HepG2 (cell line): ENCODE data around the gene CYB5R3. TPM values are rescaled to one million over a fixed set of nuclear protein-coding genes. Genes with fewer than 3 reads are reported as not detected.

Experiments used
- ATAC-seq: fragments of 200-7000 bp; cut with Tn5 transposase; 3 replicates; pipeline ENCODE4 v1.9.1; 2020; ENCODE audit warnings: mild to moderate bottlenecking, moderate library complexity
- BruUV-seq: library from RNA; stranded (reverse); fragments of 400-500 nt; replicated peaks from 2 replicates; lab custom pipeline; 2021; lab: Mats Ljungman, UMichigan
- CTCF ChIA-PET: fragments of 300-600 bp; formaldehyde crosslinking; extraction: SDS; loops from one replicate; lab custom pipeline; 2021; ENCODE audit warnings: low total read pairs, inconsistent platforms, low intra/inter-chr PET ratio; lab: Yijun Ruan, JAX
- POLR2A ChIA-PET: fragments of 350-600 bp; sonication (Branson Sonifier 250); formaldehyde crosslinking; loops from one replicate; lab custom pipeline; 2020; ENCODE audit warnings: antibody characterized with exemption, inconsistent platforms; lab: Yijun Ruan, JAX
- DNase-seq: peaks from one replicate; pipeline ENCODE4 v3.0.0-alpha.2; 2015; ENCODE audit warnings: low spot score
- FAIRE-seq: peaks from 3 replicates; lab custom pipeline; 2011; peaks lifted over from hg19 to GRCh38; lab: Jason Lieb, UNC
- H2AFZ ChIP-seq: one replicate; pipeline ENCODE4 v1.6.1; 2011; ENCODE audit warnings: low read length, inconsistent platforms
- H3K27ac ChIP-seq: fragments of 300-600 bp; 3 replicates; pipeline ENCODE4 v1.8.0; 2011; ENCODE audit warnings: mixed run types, mild to moderate bottlenecking, mixed read lengths, low read length, inconsistent platforms; ENCODE audit not compliant: insufficient read depth; ENCODE audit errors: extremely low read length
- H3K27me3 ChIP-seq, 2 experiments: fragments of 200-600 bp in 1 of 2; 2 replicates in 1 of 2; 3 replicates in 1 of 2; pipeline versions ENCODE4 v1.6.0 to v1.8.0; 2011; ENCODE audit warnings: low read length in 2 of 2, mild to moderate bottlenecking in 2 of 2, moderate library complexity in 2 of 2, inconsistent platforms in 1 of 2; ENCODE audit not compliant: insufficient read depth in 2 of 2, control insufficient read depth in 1 of 2
- H3K36me3 ChIP-seq, 2 experiments: fragments of 200-600 bp in 1 of 2; replicated peaks in 1 of 2; 2 replicates in 1 of 2; 3 replicates in 1 of 2; pipeline versions ENCODE4 v1.5.1 to v1.8.0; 2011; ENCODE audit warnings: low read length in 2 of 2, inconsistent platforms in 1 of 2; ENCODE audit not compliant: insufficient read depth in 2 of 2, control insufficient read depth in 1 of 2
- H3K4me1 ChIP-seq: 2 replicates; pipeline ENCODE4 v1.5.1; 2012; ENCODE audit warnings: low read length, inconsistent platforms; ENCODE audit not compliant: insufficient read depth
- H3K4me2 ChIP-seq: 2 replicates; pipeline ENCODE4 v1.6.0; 2011; ENCODE audit warnings: low read depth, low read length, inconsistent platforms
- H3K4me3 ChIP-seq, 3 experiments: fragments of 200-600 bp in 1 of 3; sonication (generic), shearing (Covaris generic) in 1 of 3; replicated peaks in 1 of 3; 2 replicates each; pipeline ENCODE4 v1.5.1; 2011 to 2016; ENCODE audit warnings: low read length in 3 of 3, inconsistent platforms in 2 of 3, low read depth in 2 of 3, mild to moderate bottlenecking in 2 of 3, control low read depth in 1 of 3, mixed read lengths in 1 of 3; ENCODE audit not compliant: insufficient read depth in 1 of 3
- H3K79me2 ChIP-seq: one replicate; pipeline ENCODE4 v1.6.1; 2011; ENCODE audit warnings: low read length, inconsistent platforms; ENCODE audit not compliant: insufficient read depth
- H3K9ac ChIP-seq: 2 replicates; pipeline ENCODE4 v1.6.0; 2011; ENCODE audit warnings: mild to moderate bottlenecking, low read depth, low read length, inconsistent platforms; ENCODE audit not compliant: insufficient read depth
- H3K9me3 ChIP-seq: 2 replicates; pipeline ENCODE4 v1.5.1; 2012; ENCODE audit warnings: mild to moderate bottlenecking, low read length
- H4K20me1 ChIP-seq: 2 replicates; pipeline ENCODE4 v1.6.0; 2011; ENCODE audit warnings: inconsistent platforms, mild to moderate bottlenecking, low read length, moderate library complexity; ENCODE audit not compliant: insufficient read depth
- AKAP8 ChIP-seq: sonication (generic); formaldehyde crosslinking; IDR thresholded peaks from 2 replicates; pipeline ENCODE4 v1.5.1; 2020; ENCODE audit warnings: mild to moderate bottlenecking, missing genetic modification reagents
- ARHGAP35 ChIP-seq: sonication (generic); formaldehyde crosslinking; IDR thresholded peaks from 2 replicates; pipeline ENCODE4 v1.9.0; 2022; ENCODE audit warnings: mild to moderate bottlenecking, inconsistent platforms, moderate library complexity, missing genetic modification reagents, borderline replicate concordance
- GATAD2A ChIP-seq: IDR thresholded peaks from 2 replicates; pipeline ENCODE4 v1.6.1; 2016
- HNRNPLL ChIP-seq: fragments of 200-400 bp; formaldehyde crosslinking; IDR thresholded peaks from 2 replicates; pipeline ENCODE4 v1.6.1; 2017; ENCODE audit warnings: mild to moderate bottlenecking, low read depth, low read length; ENCODE audit not compliant: poor library complexity, severe bottlenecking
- MED8 ChIP-seq: sonication (generic); formaldehyde crosslinking; IDR thresholded peaks from 2 replicates; pipeline ENCODE4 v1.8.1; 2023; ENCODE audit warnings: mild to moderate bottlenecking, missing genetic modification reagents; ENCODE audit not compliant: insufficient replicate concordance
- POLR2A ChIP-seq, 2 experiments: IDR thresholded peaks; 2 replicates each; pipeline ENCODE4 v1.6.1; 2011; ENCODE audit warnings: low read depth in 2 of 2, low read length in 2 of 2, mild to moderate bottlenecking in 1 of 2, moderate library complexity in 1 of 2; ENCODE audit not compliant: insufficient read depth in 1 of 2
- SALL2 ChIP-seq: sonication (generic); formaldehyde crosslinking; IDR thresholded peaks from 2 replicates; pipeline ENCODE4 v1.8.1; 2023; ENCODE audit warnings: mild to moderate bottlenecking, missing genetic modification reagents, inconsistent platforms
- SKI ChIP-seq: fragments of 450-650 bp; IDR thresholded peaks from one replicate; pipeline ENCODE4 v1.6.1; 2018; ENCODE audit warnings: mild to moderate bottlenecking; ENCODE audit not compliant: partially characterized antibody
- ZEB1 ChIP-seq: IDR thresholded peaks from 2 replicates; pipeline ENCODE4 v1.6.1; 2012; ENCODE audit warnings: mild to moderate bottlenecking, low read depth, inconsistent platforms; ENCODE audit not compliant: insufficient replicate concordance
- ZSCAN9 ChIP-seq: IDR thresholded peaks from 2 replicates; pipeline ENCODE4 v1.6.1; 2016; ENCODE audit warnings: borderline replicate concordance
- WGBS: methylation state at CpG from one replicate; pipeline ENCODE4 v1.1.6; 2017; ENCODE audit warnings: low lambda C conversion rate; 5-methylcytosine and 5-hydroxymethylcytosine counted together
- in situ Hi-C: cut with HindIII; loops from 2 replicates; pipeline ENCODE4 v1.10.0; 2017; ENCODE audit warnings: low pct_unique_long_range_greater_than_20kb; ENCODE audit not compliant: extremely low pct_ligation_motif_present
- intact Hi-C: fragments of 100-400 bp; cut with micrococcal nuclease; formaldehyde crosslinking; loops from one replicate; pipeline ENCODE4 v1.10.0; 2022; ENCODE audit not compliant: unreplicated experiment
- polyA plus RNA-seq, 8 experiments: library from polyadenylated mRNA; depleted of rRNA in 3 of 8; stranded (reverse) in 7 of 8; unstranded in 1 of 8; fragments of >200 nt; fragmentation: Illumina TruSeq in 4 of 8; extraction: Trizol in 4 of 8; gene quantifications; 2 replicates each; pipeline versions ENCODE4 v1.2.1 to v1.2.3, GENCODE V29; 2011 to 2016; ENCODE audit warnings: low read depth in 4 of 8, missing spikeins in 1 of 8, mixed read lengths in 1 of 8; ENCODE audit not compliant: insufficient read depth in 1 of 8
- total RNA-seq, 5 experiments: library from RNA; depleted of rRNA; stranded (reverse); fragments of >200 nt; fragmentation: Illumina TruSeq; extraction: Trizol; gene quantifications; 2 replicates each; pipeline ENCODE4 v1.2.3, GENCODE V29; 2016; ENCODE audit warnings: low read depth in 1 of 5
- TF ChIP-seq, protein P1 (sequence below): IDR thresholded peaks from 2 replicates; pipeline ENCODE4 v1.6.1; 2016; ENCODE audit warnings: missing compliant biosample characterization, missing genetic modification reagents, borderline replicate concordance
- TF ChIP-seq, protein P2 (sequence below): IDR thresholded peaks from 2 replicates; pipeline ENCODE4 v1.6.1; 2016
- TF ChIP-seq, protein P3 (sequence below): sonication (generic); formaldehyde crosslinking; IDR thresholded peaks from 2 replicates; pipeline ENCODE4 v1.4.0; 2020; ENCODE audit warnings: missing genetic modification reagents
- TF ChIP-seq, protein P4 (sequence below): sonication (generic); formaldehyde crosslinking; IDR thresholded peaks from 2 replicates; pipeline ENCODE4 v1.4.0; 2020; ENCODE audit warnings: missing genetic modification reagents, borderline replicate concordance

Gene CYB5R3
- total and polyA plus RNA-seq, 2 of the 13 experiments (the other 11 are each of a cell fraction or from before 2014, with no cell fraction given): 32.4 to 305 TPM

DNA sequence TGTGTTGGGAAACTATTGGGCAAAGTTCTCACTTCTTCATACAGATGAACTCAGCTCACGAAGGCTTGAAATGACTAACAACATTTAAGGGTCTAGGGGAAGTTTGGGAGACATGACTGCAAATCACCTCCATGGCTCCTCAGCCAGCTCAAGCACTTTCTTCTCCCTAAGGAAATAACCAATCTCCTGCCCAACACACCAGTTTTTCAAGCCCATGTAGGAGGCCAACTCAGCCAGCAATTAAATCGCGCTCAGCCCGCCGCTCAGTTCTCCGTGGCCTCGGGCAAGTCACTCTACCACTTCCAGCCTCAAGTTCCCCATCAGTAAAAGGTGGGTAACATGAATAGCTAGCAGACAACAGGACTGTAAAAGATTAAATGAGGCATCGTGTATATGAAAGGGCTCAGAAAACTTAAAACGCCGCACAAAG lies 35.3 kb downstream of the CYB5R3 start:
- H4K20me1 ChIP-seq: peaks cover 20% of the 10 kb centered on the region
- peaks cover 62% of the 10 kb centered on the region for H3K4me1 ChIP-seq
- 0% methylated on average over 10 of the region's 10 CpGs for WGBS
- peaks cover 54% of the 10 kb centered on the region for H3K79me2 ChIP-seq
- peak overlapping the region; percentile 75 to 90 (median 78) for H3K4me3 ChIP-seq
- H3K27ac ChIP-seq: peak overlapping the region; percentile 93
- TSS peak; percentile 47 for BruUV-seq
- DNase-seq (no peak), ATAC-seq (no peak), FAIRE-seq (no peak)
- intact Hi-C loops: loop anchor here (5.0 to 10.0 kb wide), 2 partner anchors 62 to 99 kb away; partner anchors contain the start of genes RRP7A and SERHL2
- peak overlapping the region; percentile 89 for H3K4me2 ChIP-seq
- in situ Hi-C loops: no loop called here
- no peak overlapping the region for H2AFZ ChIP-seq
- POLR2A ChIA-PET: interaction anchor here (1.1 to 3.3 kb wide), 9 partner anchors 10 to 381 kb away, joined by 3 to 54 read pairs (median 6); partner anchors contain the start of gene CYB5R3
- H3K9me3 ChIP-seq: no peaks in the 10 kb centered on the region
- CTCF ChIA-PET: no interaction called here
- H3K36me3 ChIP-seq: peaks cover 9 to 10% of the 10 kb centered on the region in 2 experiments; a peak in 3 of 5 replicates
- TF ChIP-seq, protein P1, sequence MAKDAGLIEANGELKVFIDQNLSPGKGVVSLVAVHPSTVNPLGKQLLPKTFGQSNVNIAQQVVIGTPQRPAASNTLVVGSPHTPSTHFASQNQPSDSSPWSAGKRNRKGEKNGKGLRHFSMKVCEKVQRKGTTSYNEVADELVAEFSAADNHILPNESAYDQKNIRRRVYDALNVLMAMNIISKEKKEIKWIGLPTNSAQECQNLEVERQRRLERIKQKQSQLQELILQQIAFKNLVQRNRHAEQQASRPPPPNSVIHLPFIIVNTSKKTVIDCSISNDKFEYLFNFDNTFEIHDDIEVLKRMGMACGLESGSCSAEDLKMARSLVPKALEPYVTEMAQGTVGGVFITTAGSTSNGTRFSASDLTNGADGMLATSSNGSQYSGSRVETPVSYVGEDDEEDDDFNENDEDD: no peak
- TF ChIP-seq SKI: no peak
- no peak for TF ChIP-seq MED8 (CRISPR knock-in tag)
- 0 out of 2 replicates have a peak, but pooled peaks have one; percentile 29 for TF ChIP-seq ZSCAN9
- 0 out of 2 replicates have a peak, but pooled peaks have one; percentile 5 for TF ChIP-seq AKAP8
- TF ChIP-seq GATAD2A (CRISPR knock-in tag): 0 out of 2 replicates have a peak, but pooled peaks have one; percentile 11
- TF ChIP-seq, protein P2, sequence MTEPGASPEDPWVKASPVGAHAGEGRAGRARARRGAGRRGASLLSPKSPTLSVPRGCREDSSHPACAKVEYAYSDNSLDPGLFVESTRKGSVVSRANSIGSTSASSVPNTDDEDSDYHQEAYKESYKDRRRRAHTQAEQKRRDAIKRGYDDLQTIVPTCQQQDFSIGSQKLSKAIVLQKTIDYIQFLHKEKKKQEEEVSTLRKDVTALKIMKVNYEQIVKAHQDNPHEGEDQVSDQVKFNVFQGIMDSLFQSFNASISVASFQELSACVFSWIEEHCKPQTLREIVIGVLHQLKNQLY: 0 out of 2 replicates have a peak, but pooled peaks have one; percentile 15
- TF ChIP-seq, protein P3, sequence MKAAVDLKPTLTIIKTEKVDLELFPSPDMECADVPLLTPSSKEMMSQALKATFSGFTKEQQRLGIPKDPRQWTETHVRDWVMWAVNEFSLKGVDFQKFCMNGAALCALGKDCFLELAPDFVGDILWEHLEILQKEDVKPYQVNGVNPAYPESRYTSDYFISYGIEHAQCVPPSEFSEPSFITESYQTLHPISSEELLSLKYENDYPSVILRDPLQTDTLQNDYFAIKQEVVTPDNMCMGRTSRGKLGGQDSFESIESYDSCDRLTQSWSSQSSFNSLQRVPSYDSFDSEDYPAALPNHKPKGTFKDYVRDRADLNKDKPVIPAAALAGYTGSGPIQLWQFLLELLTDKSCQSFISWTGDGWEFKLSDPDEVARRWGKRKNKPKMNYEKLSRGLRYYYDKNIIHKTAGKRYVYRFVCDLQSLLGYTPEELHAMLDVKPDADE (CRISPR knock-in tag): no peak
- peak; percentile 15 for TF ChIP-seq ZEB1
- TF ChIP-seq POLR2A (IDR thresholded peaks at IDR 0.05; ENCODE audit: insufficient read depth in 1 of 2, low read depth in 2 of 2, low read length in 2 of 2): no peak
- 0 out of 2 replicates have a peak, but pooled peaks have one; percentile 51 for TF ChIP-seq ARHGAP35 (CRISPR knock-in tag)
- no peak for TF ChIP-seq HNRNPLL
- TF ChIP-seq, protein P4, sequence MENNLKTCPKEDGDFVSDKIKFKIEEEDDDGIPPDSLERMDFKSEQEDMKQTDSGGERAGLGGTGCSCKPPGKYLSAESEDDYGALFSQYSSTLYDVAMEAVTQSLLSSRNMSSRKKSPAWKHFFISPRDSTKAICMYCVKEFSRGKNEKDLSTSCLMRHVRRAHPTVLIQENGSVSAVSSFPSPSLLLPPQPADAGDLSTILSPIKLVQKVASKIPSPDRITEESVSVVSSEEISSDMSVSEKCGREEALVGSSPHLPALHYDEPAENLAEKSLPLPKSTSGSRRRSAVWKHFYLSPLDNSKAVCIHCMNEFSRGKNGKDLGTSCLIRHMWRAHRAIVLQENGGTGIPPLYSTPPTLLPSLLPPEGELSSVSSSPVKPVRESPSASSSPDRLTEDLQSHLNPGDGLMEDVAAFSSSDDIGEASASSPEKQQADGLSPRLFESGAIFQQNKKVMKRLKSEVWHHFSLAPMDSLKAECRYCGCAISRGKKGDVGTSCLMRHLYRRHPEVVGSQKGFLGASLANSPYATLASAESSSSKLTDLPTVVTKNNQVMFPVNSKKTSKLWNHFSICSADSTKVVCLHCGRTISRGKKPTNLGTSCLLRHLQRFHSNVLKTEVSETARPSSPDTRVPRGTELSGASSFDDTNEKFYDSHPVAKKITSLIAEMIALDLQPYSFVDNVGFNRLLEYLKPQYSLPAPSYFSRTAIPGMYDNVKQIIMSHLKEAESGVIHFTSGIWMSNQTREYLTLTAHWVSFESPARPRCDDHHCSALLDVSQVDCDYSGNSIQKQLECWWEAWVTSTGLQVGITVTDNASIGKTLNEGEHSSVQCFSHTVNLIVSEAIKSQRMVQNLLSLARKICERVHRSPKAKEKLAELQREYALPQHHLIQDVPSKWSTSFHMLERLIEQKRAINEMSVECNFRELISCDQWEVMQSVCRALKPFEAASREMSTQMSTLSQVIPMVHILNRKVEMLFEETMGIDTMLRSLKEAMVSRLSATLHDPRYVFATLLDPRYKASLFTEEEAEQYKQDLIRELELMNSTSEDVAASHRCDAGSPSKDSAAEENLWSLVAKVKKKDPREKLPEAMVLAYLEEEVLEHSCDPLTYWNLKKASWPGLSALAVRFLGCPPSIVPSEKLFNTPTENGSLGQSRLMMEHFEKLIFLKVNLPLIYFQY: 0 out of 2 replicates have a peak, but pooled peaks have one; percentile 4
- peak; percentile 8; the same call in 1 of the 2 replicates for TF ChIP-seq SALL2 (CRISPR knock-in tag)
- H3K27me3 ChIP-seq: no peaks in the 10 kb centered on the region; a peak in 1 of 5 replicates
- H3K9ac ChIP-seq: peak overlapping the region; percentile 94
